BE2C (cell line): ENCODE measurements around the gene STK36.
A peak's percentile ranks its signal among the peaks of the same experiment; 100 is the strongest.
"Not testable (repeated sequence)": the region's sequence is repeated elsewhere in the genome, so short reads cannot be mapped to it uniquely, and the experiment has no call there.

ENCODE experiments used
- DNase-seq: peaks from one replicate; pipeline ENCODE4 v3.0.0-alpha.2; 2020
- H3K27me3 ChIP-seq: fragments of 250-450 bp; sonication (Bioruptor Pico); 2 replicates; pipeline ENCODE4 v1.5.1; 2020; ENCODE audit warnings: mild to moderate bottlenecking
- H3K36me3 ChIP-seq: fragments of 250-450 bp; sonication (Bioruptor Pico); 2 replicates; pipeline ENCODE4 v1.5.1; 2020; ENCODE audit warnings: mild to moderate bottlenecking
- H3K4me1 ChIP-seq: fragments of 250-450 bp; sonication (Bioruptor Pico); 2 replicates; pipeline ENCODE4 v1.5.1; 2020
- H3K4me3 ChIP-seq: 2 replicates; pipeline ENCODE4 v1.5.1; 2011; ENCODE audit warnings: low read depth, low read length
- H3K9me3 ChIP-seq: fragments of 250-450 bp; sonication (Bioruptor Pico); 2 replicates; pipeline ENCODE4 v1.5.1; 2020
- TF ChIP-seq, protein P1 (sequence below): IDR thresholded peaks from 2 replicates; pipeline ENCODE4 v1.5.1; 2012; ENCODE audit warnings: mild to moderate bottlenecking, low read depth, low read length

STK36 gene

DNA sequence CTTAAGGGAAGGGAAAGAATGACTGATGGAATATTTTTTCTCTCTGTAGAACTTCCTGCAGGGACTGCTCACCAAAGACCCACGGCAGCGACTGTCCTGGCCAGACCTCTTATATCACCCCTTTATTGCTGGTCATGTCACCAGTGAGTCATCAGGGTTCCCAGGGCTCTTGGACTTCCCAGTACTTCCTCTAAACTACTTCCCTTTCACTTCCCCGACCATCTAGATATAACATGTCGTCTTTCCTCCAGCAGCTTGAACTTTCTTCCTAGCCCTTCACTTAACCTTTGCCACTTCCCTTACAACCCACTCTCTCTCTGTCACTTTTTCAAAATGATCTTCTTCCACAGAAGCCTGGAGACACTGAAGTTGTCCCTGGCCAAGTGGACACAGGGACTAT, 7.2 kb downstream of the STK36 start:
- no peaks in the 10 kb centered on the region for H3K4me1 ChIP-seq
- H3K4me3 ChIP-seq: no peak overlapping the region
- H3K9me3 ChIP-seq: no peaks in the 10 kb centered on the region
- H3K27me3 ChIP-seq: no peaks in the 10 kb centered on the region
- TF ChIP-seq, protein P1, sequence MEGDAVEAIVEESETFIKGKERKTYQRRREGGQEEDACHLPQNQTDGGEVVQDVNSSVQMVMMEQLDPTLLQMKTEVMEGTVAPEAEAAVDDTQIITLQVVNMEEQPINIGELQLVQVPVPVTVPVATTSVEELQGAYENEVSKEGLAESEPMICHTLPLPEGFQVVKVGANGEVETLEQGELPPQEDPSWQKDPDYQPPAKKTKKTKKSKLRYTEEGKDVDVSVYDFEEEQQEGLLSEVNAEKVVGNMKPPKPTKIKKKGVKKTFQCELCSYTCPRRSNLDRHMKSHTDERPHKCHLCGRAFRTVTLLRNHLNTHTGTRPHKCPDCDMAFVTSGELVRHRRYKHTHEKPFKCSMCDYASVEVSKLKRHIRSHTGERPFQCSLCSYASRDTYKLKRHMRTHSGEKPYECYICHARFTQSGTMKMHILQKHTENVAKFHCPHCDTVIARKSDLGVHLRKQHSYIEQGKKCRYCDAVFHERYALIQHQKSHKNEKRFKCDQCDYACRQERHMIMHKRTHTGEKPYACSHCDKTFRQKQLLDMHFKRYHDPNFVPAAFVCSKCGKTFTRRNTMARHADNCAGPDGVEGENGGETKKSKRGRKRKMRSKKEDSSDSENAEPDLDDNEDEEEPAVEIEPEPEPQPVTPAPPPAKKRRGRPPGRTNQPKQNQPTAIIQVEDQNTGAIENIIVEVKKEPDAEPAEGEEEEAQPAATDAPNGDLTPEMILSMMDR: no peak
- no peaks in the 10 kb centered on the region; the same call in none of the 2 replicates for H3K36me3 ChIP-seq
- DNase-seq: no peak

DNA sequence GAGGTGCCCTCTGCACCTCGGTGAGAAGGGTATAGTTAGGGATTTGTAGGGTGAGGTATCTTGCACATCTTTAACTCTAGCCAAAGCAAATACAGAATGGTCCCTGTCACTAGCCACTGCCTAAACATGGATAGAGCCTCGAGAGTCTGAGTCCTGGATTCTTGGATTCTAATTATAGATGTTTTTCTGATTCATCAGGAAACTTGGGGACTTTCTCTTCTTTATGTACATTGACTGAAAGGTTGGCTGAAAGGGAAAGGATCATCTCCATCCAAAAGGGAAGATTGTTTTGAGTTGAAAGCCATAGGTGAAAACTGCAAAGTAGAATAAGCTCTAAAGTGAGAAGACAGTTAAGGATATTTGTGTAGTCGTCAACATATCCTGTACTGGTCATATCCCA, 8.2 kb downstream of the STK36 start:
- Histone ChIP-seq H3K36me3 (no peaks in the 10 kb centered on the region; the same call in none of the 2 replicates), H3K9me3 (no peaks in the 10 kb centered on the region), H3K4me3 (no peak overlapping the region), H3K27me3 (no peaks in the 10 kb centered on the region), H3K4me1 (no peaks in the 10 kb centered on the region)
- TF ChIP-seq, protein P1: no peak
- DNase-seq: no peak

DNA sequence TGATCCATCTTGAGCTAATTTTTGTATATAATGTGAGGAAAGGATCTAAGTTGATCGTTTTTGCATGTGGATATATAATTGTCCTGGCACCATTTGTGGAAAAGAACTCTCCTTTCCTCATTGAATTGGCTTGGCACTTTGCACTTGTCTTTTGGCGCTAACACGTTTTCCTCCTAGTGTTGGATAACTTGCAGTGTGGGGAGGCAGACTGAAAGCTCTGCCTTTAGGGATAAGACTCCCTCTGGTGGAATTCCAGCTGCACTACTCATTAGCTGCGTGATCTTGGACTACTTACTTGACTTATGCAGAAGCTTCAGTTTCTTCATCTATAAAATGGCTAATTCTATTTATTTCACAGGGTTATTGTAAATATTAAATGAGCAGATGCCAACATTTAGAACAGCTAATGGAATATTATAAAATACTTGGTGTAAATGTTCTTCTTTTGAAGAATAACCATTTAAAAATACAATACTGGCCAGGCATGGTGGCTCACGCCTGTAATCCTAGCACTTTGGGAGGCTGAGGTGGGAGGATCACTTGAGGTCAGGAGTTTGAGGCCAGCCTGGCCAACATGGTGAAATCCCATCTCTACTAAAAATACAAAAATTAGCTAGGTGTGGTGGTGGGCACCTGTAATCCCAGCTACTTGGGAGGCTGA, 15.6 kb downstream of the STK36 start:
- not testable (repeated sequence) for H3K4me3 ChIP-seq, H3K36me3 ChIP-seq, H3K27me3 ChIP-seq, H3K9me3 ChIP-seq, H3K4me1 ChIP-seq
- TF ChIP-seq, protein P1: peak; percentile 98
- peak; percentile 69 for DNase-seq

DNA sequence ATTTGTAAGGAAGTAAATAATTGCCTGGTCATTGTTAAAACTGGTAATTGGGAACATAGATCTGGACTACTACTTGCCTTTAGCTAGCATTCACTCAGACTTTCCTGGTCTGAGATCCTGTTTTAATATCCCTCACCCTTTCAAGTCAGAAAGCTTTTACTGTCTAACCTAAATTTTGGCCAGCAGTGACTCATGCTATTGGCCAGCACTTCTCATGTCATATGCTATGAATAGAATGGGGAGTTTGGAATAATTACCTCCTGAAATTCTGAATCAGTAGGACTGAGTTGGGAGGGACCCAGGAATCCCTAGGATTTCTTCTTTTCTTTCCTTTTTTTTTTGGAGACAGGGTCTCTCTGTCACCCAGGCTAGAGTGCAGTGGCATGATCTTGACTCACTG, 19.3 kb downstream of the STK36 start:
- Histone ChIP-seq H3K27me3 (no peaks in the 10 kb centered on the region), H3K4me1 (no peaks in the 10 kb centered on the region), H3K4me3 (no peak overlapping the region), H3K9me3 (no peaks in the 10 kb centered on the region), H3K36me3 (no peaks in the 10 kb centered on the region)
- TF ChIP-seq, protein P1: no peak
- no peak for DNase-seq

DNA sequence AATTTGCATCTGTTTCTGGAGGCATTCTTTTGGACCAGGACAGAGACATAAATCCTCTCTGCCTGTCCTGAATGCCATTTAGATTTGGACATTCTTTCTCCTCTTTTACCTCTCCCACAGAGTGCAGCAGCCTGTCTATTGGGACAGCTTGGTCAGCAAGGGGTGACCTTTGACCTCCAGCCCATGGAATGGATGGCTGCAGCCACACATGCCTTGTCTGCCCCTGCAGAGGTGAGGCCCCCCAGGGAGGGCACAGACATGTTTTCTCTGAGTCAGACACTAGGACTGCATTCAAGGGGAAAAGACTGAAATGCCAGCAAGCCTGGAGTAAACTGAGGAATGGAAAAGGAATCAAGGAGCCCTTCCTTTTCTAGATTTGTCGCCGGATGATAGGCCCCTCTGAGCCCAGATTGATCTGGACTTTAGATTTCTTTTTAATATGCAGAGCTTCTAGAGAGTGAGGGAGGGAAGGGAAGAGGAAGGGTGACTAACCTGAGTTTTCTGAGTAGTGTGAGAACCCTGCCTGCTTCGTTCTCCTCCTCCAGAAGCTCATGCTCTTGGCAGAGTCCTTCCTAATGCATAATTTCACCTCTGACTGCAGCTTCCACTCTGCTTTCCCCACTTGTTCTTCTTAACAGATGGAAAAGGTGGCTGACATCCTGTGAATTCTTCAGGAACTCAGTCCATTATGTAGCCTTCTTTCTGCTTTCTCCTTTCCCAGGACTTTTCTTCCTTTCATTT, 22.7 kb downstream of the STK36 start:
- Histone ChIP-seq H3K27me3 (no peaks in the 10 kb centered on the region), H3K36me3 (no peaks in the 10 kb centered on the region), H3K4me3 (no peak overlapping the region), H3K9me3 (no peaks in the 10 kb centered on the region), H3K4me1 (0 out of 2 replicates have a peak, but pooled peaks cover 6% of the 10 kb centered on the region)
- TF ChIP-seq, protein P1: no peak
- DNase-seq: no peak

DNA sequence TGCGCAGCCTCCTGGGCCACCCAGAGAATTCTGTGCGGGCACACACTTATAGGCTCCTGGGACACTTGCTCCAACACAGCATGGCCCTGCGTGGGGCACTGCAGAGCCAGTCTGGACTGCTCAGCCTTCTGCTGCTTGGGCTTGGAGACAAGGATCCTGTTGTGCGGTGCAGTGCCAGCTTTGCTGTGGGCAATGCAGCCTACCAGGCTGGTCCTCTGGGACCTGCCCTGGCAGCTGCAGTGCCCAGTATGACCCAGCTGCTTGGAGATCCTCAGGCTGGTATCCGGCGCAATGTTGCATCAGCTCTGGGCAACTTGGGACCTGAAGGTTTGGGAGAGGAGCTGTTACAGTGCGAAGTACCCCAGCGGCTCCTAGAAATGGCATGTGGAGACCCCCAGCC, 27.0 kb downstream of the STK36 start:
- TF ChIP-seq, protein P1: no peak
- Histone ChIP-seq H3K4me1 (0 out of 2 replicates have a peak, but pooled peaks cover 6% of the 10 kb centered on the region), H3K4me3 (no peak overlapping the region), H3K9me3 (no peaks in the 10 kb centered on the region), H3K27me3 (no peaks in the 10 kb centered on the region), H3K36me3 (no peaks in the 10 kb centered on the region; the same call in 1 of the 2 replicates)
- DNase-seq: no peak
